VCaP (cell line): ENCODE data around the gene TBC1D22A.

Experiments used
- H3K27ac ChIP-seq: fragments of 450-650 bp; 2 replicates; pipeline ENCODE4 v1.5.1; 2017
- TF ChIP-seq, protein P1 (sequence below): fragments of 450-650 bp; conservative IDR thresholded peaks from 2 replicates; pipeline ENCODE4 v1.5.1; 2017; ENCODE audit warnings: mild to moderate bottlenecking, moderate library complexity

TBC1D22A gene

DNA sequence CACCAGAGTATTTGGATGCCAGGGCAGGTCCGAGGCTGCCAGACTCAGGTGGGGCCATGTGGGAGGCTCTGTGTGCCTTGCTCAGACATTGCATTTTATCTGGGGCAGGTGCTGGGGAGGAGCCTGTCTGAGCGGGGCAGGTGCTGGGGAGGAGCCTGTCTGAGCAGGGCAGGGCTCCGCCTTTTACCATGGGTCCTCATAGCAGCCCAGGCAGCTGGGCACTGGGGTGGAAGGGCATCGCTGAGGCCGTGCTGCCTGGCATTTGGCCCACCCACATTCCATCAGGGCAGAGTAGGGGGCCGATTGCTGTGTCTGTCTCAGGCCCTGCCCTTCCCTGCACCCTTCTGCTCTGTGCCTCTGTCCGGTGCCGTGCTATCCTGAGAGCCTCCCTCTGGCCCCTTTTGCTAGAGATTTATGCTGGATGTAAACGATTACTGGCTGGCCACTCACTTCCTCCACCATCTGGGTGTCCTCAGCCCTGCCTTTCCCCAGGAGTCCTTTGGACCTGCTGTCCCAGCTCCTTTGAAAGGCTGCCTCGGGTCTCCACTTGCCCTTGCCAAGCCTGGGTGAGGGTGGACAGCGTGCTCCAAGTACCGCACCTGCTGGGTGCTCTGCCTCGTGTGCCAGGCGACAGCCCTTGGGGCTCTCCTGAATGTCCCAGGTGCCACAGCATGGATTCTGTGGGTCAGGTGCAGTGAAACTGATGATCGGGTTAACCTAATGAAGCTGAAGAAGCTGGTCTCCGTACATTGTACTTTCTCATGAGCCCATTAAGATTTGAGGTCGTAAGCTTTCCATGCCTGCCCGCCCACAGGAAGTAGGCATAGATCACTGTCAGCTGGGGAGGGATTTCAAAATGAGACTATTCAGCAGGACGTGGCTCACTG is 281.6 kb downstream of the TBC1D22A start:
- no peak overlapping the region for H3K27ac ChIP-seq
- TF ChIP-seq, protein P1, sequence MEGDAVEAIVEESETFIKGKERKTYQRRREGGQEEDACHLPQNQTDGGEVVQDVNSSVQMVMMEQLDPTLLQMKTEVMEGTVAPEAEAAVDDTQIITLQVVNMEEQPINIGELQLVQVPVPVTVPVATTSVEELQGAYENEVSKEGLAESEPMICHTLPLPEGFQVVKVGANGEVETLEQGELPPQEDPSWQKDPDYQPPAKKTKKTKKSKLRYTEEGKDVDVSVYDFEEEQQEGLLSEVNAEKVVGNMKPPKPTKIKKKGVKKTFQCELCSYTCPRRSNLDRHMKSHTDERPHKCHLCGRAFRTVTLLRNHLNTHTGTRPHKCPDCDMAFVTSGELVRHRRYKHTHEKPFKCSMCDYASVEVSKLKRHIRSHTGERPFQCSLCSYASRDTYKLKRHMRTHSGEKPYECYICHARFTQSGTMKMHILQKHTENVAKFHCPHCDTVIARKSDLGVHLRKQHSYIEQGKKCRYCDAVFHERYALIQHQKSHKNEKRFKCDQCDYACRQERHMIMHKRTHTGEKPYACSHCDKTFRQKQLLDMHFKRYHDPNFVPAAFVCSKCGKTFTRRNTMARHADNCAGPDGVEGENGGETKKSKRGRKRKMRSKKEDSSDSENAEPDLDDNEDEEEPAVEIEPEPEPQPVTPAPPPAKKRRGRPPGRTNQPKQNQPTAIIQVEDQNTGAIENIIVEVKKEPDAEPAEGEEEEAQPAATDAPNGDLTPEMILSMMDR = no peak

DNA sequence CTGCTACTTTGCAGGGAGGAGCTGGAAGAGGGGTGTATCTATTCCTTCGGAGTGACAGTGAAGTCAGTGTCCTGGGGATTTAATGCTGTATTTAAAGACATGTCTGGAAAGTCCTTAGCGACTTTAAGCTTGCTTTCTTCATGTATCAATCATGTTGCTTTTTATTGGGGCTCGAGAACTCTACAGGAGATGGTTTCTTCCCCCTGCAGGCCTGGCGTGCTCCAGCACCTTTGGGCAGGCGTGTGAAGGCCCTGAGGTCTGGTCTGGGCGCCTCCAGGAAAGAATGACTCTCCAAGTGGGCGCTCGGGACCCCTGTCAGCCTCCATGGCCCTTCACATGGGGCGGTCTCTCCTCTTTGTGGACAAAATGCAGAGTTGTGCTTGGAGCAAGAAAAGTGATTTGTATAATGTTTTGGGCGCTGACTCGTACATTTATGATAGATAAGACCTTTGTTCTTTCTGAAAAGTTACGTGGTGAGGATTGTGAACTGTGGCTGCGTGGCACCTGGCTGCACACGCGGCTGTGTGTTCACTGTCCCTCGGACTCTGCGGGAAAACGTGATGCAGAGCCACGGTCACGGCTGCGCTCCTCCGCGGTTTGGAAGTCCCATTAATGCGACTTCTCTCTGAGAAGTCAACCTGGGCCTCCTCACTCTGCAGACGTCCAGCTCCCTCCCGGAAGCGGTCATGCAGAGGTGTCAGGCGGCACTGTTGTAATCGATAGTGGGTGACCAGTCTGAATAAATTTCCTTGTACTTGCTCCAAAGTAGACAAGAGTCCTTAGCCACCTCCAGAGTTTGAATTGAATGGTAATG is 282.5 kb downstream of the TBC1D22A start:
- no peak overlapping the region for H3K27ac ChIP-seq
- TF ChIP-seq, protein P1 = no peak

DNA sequence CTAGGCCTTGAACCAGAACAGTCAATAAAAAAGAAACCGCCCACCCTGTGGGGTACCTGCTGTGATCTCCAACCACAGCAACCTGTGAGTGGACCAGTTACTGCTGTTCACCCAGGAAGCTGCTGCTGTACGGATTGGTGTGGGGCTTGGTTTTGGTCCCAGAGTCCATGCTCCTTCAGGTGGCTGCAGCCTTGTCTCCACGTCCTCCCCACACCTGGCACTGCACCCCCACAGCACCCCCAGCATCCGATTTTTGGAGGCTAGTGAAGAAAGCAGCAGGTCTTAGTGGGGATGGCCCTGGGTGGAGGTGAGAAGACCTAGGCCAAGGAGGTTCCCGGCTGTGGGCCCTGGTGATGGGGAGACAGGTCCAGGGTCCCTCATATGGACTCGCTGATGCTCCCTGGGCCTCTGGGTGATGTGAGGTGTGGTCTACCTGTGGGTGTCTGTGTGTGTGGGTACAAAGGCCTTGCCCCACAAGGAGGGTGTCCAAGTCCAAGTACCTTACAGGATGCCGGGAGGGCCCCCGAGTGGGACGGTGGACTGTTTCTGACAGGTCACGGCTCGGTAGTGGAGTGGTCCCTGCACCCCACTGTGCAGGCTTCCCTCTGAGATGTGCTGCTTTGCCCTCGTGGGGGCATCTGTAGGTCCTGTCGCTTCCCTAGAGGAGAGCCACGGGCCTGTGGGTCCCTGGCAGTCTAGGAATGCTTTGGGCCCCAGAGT is 283.4 kb downstream of the TBC1D22A start:
- TF ChIP-seq, protein P1 = no peak

DNA sequence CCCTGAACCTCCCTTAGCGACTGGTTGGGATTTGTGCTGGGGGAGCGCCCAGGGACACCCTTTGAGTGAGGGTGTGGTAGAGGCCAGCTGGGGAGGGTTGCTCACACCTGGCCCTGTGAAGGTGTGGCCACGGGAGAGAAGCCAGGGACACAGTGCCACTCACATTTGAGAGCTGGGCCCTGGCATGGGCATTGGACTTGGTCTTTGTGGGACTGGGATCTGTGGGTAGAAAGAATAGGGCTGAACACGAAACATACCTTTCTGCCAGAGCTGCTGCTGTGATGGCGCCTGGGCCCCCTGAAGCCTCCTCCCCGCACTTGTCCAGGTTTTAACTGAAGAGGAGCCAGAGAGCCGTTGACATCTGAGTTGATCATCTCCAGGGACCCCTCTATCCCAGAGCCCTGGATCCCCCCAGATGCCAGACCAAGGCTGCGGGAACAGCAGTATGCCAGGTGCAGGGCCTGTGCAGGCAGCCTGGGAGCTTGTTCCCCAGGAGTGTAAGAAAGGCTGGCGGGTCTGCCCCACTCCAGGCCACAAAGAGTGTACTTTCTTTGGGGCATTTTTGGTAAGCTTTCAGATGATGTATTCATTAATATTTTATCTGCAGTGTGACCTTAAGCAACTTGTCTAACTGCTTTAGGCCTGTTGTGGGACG is 284.1 kb downstream of the TBC1D22A start:
- no peak overlapping the region for H3K27ac ChIP-seq
- TF ChIP-seq, protein P1 = no peak

More for the DNA sequence above, 283.4 kb downstream of the TBC1D22A start:
- H3K27ac ChIP-seq = no peak overlapping the region

DNA sequence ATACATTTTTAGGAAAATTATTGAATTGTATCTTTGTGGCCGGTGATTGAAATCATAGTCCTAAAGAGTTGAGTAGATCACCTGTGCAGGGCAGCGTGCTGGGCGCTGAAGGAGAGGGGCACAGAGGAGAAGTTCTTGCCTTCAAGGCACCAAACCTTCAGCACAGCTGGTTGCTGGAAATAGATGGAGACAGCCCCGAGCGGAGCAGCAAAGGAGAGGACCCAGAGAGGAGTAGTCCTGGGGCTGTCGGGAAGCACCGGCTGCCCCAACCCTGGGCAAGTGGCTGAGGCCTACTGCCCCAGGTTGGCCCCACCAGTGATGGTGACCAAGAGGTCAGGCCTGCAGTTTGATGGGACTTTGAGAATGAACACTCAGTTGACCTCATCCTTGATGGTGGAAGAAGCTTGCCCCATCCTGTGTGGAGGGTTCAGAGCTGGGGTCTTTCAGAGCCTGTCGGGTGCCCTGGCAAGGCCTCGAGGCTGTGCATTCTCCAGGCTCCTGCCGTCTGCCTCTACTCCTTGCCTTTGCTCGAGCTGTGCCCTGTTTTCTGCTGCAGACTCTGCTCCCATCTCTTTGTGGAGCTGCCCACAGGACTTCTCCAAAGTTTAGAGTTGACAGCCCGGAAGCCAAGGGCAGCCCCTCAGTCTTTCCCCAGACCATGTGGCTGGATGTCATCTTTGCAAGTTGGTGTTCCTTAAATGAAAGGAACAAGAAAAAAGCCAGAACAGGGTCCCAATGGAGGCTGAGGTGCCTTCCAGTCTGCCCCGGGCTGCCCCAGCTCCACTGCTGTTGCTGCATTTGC is 285.1 kb downstream of the TBC1D22A start:
- TF ChIP-seq, protein P1 = no peak
- H3K27ac ChIP-seq = no peak overlapping the region

DNA sequence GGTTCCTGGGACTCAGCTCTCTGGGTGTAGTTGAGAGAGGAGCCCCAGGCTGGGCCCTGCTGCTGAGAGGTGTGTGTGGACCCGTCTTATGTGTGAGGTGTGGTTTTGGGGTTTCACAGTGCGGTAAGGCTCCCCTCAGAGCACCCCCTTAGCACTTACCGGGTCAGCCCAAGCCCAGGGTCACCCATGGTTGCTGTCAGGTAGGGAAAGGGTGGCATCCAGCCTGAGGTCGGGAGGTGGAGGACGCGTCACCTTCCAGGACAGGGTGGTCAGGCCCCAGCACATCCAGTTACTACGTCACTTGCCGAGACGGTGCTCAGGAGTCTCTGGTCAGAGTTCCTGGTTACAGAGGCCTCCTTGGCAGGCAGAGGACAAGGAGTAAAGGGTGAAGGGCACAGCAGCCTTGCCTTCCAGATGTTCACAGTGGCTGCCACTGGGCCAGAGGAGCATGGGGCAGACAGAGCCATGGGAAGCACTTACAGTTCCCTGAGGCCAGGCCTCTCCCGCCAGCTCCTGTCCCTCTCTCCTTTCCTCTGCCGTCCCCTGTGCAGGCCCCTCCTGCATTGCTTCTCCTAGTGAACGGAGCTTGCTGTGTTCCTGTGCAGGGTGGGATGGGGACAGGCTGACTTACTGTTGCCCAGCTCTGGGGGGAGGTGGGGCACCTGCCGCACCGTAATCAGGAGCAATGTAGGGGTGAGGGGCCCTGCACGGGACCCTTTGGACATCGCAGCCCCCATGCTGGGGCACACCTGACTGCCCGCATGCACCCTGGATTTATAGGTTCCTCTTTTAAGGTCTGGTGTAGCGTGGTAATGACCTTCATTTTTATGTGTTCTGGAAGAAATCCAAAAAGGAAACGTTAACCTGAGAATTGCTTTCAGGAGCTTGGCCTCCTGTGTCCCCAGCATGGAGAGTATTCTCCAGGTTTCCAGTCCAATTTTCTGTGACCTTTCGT is 285.9 kb downstream of the TBC1D22A start:
- TF ChIP-seq, protein P1 = no peak
- H3K27ac ChIP-seq = peak overlapping the region; percentile 58
